GM12878 (cell line): ENCODE measurements around the gene ADAMTSL4. TPM values are rescaled to one million over a fixed set of nuclear protein-coding genes. Genes with fewer than 3 reads are reported as not detected.

Experiments
- ASH2L ChIP-seq: fragments of 300-600, 200-600 bp; sonication (generic); IDR thresholded peaks from 2 replicates; pipeline ENCODE4 v1.6.1; 2017; ENCODE audit warnings: low read depth, mild to moderate bottlenecking, borderline replicate concordance
- ATF3 ChIP-seq: IDR thresholded peaks from 2 replicates; pipeline ENCODE4 v1.6.1; 2011; ENCODE audit warnings: low read depth, mild to moderate bottlenecking, low read length, moderate library complexity, borderline replicate concordance; ENCODE audit errors: extremely low read depth
- BHLHE40 ChIP-seq, 2 experiments: fragments of 450-650 bp in 1 of 2; IDR thresholded peaks; 2 replicates each; pipeline ENCODE4 v1.6.1; 2011 to 2017; ENCODE audit warnings: low read depth in 2 of 2, borderline replicate concordance in 1 of 2, improper control_type of control experiment in 1 of 2, low read length in 1 of 2, mild to moderate bottlenecking in 1 of 2
- BRCA1 ChIP-seq: IDR thresholded peaks from 2 replicates; pipeline ENCODE4 v1.6.1; 2011; ENCODE audit warnings: low read depth, low read length, improper control_type of control experiment
- ESRRA ChIP-seq: IDR thresholded peaks from 2 replicates; pipeline ENCODE4 v1.6.1; 2012; ENCODE audit warnings: mild to moderate bottlenecking, low read length, improper control_type of control experiment
- KAT2A ChIP-seq: conservative IDR thresholded peaks from 2 replicates; pipeline ENCODE4 v1.6.1; 2011; ENCODE audit warnings: low read depth, low read length; ENCODE audit not compliant: control insufficient read depth
- MYB ChIP-seq: fragments of 150-350 bp; IDR thresholded peaks from 2 replicates; pipeline ENCODE4 v1.6.1; 2014; ENCODE audit warnings: mild to moderate bottlenecking, low read depth, low read length, borderline replicate concordance
- MYC ChIP-seq: IDR thresholded peaks from 2 replicates; pipeline ENCODE4 v1.6.1; 2011; ENCODE audit warnings: mild to moderate bottlenecking, low read length, moderate library complexity, inconsistent platforms; ENCODE audit not compliant: insufficient read depth, insufficient replicate concordance, insufficient read length, severe bottlenecking
- NR2C1 ChIP-seq: fragments of 450-650 bp; IDR thresholded peaks from 2 replicates; pipeline ENCODE4 v1.6.1; 2017; ENCODE audit warnings: antibody characterized with exemption, mild to moderate bottlenecking, moderate library complexity
- PAX8 ChIP-seq: fragments of 450-650 bp; IDR thresholded peaks from 2 replicates; pipeline ENCODE4 v1.6.1; 2017; ENCODE audit warnings: mild to moderate bottlenecking, moderate library complexity
- PRDM15 ChIP-seq: fragments of 450-650 bp; formaldehyde crosslinking; IDR thresholded peaks from 2 replicates; pipeline ENCODE4 v1.4.0; 2020; ENCODE audit warnings: mild to moderate bottlenecking, moderate library complexity
- RBBP5 ChIP-seq: fragments of 200-600 bp; sonication (generic); conservative IDR thresholded peaks from 2 replicates; pipeline ENCODE4 v1.6.1; 2016
- RCOR1 ChIP-seq: conservative IDR thresholded peaks from 2 replicates; pipeline ENCODE4 v1.6.1; 2012; ENCODE audit warnings: low read depth, low read length, improper control_type of control experiment
- RELA ChIP-seq: fragments of 450-650 bp; IDR thresholded peaks from 2 replicates; pipeline ENCODE4 v1.8.0; 2014; ENCODE audit warnings: borderline replicate concordance; ENCODE audit not compliant: partially characterized antibody
- SP1 ChIP-seq: IDR thresholded peaks from one replicate; pipeline ENCODE4 v1.6.1; 2011; ENCODE audit warnings: low read depth, low read length
- SREBF2 ChIP-seq: IDR thresholded peaks from 2 replicates; pipeline ENCODE4 v1.6.1; 2012; ENCODE audit warnings: mild to moderate bottlenecking, low read length
- SUPT20H ChIP-seq: IDR thresholded peaks from 2 replicates; pipeline ENCODE4 v1.6.1; 2011; ENCODE audit warnings: low read depth, mild to moderate bottlenecking, low read length, moderate library complexity, borderline replicate concordance; ENCODE audit not compliant: control insufficient read depth
- ZNF384 ChIP-seq: IDR thresholded peaks from 2 replicates; pipeline ENCODE4 v1.6.1; 2012; ENCODE audit warnings: low read depth, mild to moderate bottlenecking, low read length, improper control_type of control experiment, borderline replicate concordance
- polyA plus RNA-seq, 11 experiments: library from polyadenylated mRNA; depleted of rRNA in 4 of 11; unstranded in 6 of 11; stranded (reverse) in 5 of 11; fragments of >200 nt; fragmentation: Nextera tagmentation in 4 of 11; fragmentation: Illumina TruSeq in 1 of 11; extraction: Ambion mirVana in 4 of 11; extraction: Trizol in 1 of 11; gene quantifications; 1 replicate in 1 of 11; 2 replicates in 10 of 11; pipeline versions ENCODE4 v1.2.1 to v1.2.3, GENCODE V29; 2011 to 2016; ENCODE audit warnings: inconsistent platforms in 2 of 11, missing spikeins in 2 of 11, low read depth in 1 of 11
- total RNA-seq, 4 experiments: library from RNA; depleted of rRNA in 3 of 4; stranded (reverse); fragments of >200 nt in 3 of 4; fragmentation: Illumina TruSeq in 1 of 4; extraction: Trizol in 1 of 4; gene quantifications; 2 replicates each; pipeline versions ENCODE4 v1.2.1 to v1.2.3, GENCODE V29; 2013 to 2021
- TF ChIP-seq, protein P1 (sequence below): fragments of 450-650 bp; IDR thresholded peaks from 2 replicates; pipeline ENCODE4 v1.6.1; 2017; ENCODE audit warnings: mild to moderate bottlenecking, moderate library complexity
- TF ChIP-seq, protein P2 (sequence below): IDR thresholded peaks from 2 replicates; pipeline ENCODE4 v1.6.1; 2011; ENCODE audit warnings: borderline replicate concordance, low read depth, mild to moderate bottlenecking, moderate library complexity, low read length; ENCODE audit not compliant: insufficient read depth, poor library complexity, severe bottlenecking

Gene ADAMTSL4
- total and polyA plus RNA-seq, 10 of the 15 experiments (the other 5 are each of a cell fraction or from before 2014, with no cell fraction given), result 0.04 to 0.15 (median 0.05) TPM; not detected in 5

- TF ChIP-seq, protein P1, sequence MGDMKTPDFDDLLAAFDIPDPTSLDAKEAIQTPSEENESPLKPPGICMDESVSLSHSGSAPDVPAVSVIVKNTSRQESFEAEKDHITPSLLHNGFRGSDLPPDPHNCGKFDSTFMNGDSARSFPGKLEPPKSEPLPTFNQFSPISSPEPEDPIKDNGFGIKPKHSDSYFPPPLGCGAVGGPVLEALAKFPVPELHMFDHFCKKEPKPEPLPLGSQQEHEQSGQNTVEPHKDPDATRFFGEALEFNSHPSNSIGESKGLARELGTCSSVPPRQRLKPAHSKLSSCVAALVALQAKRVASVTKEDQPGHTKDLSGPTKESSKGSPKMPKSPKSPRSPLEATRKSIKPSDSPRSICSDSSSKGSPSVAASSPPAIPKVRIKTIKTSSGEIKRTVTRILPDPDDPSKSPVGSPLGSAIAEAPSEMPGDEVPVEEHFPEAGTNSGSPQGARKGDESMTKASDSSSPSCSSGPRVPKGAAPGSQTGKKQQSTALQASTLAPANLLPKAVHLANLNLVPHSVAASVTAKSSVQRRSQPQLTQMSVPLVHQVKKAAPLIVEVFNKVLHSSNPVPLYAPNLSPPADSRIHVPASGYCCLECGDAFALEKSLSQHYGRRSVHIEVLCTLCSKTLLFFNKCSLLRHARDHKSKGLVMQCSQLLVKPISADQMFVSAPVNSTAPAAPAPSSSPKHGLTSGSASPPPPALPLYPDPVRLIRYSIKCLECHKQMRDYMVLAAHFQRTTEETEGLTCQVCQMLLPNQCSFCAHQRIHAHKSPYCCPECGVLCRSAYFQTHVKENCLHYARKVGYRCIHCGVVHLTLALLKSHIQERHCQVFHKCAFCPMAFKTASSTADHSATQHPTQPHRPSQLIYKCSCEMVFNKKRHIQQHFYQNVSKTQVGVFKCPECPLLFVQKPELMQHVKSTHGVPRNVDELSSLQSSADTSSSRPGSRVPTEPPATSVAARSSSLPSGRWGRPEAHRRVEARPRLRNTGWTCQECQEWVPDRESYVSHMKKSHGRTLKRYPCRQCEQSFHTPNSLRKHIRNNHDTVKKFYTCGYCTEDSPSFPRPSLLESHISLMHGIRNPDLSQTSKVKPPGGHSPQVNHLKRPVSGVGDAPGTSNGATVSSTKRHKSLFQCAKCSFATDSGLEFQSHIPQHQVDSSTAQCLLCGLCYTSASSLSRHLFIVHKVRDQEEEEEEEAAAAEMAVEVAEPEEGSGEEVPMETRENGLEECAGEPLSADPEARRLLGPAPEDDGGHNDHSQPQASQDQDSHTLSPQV, result no peak
- TF ChIP-seq, protein P2, sequence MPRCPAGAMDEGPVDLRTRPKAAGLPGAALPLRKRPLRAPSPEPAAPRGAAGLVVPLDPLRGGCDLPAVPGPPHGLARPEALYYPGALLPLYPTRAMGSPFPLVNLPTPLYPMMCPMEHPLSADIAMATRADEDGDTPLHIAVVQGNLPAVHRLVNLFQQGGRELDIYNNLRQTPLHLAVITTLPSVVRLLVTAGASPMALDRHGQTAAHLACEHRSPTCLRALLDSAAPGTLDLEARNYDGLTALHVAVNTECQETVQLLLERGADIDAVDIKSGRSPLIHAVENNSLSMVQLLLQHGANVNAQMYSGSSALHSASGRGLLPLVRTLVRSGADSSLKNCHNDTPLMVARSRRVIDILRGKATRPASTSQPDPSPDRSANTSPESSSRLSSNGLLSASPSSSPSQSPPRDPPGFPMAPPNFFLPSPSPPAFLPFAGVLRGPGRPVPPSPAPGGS, result peak; percentile 29
- TF ChIP-seq ESRRA (0 out of 2 replicates have a peak, but pooled peaks have one; percentile 11), KAT2A (no peak), RBBP5 (no peak), ZNF384 (no peak), NR2C1 (no peak), PRDM15 (CRISPR knock-in tag) (no peak), PAX8 (no peak), BHLHE40 (IDR thresholded peaks at IDR 0.05; ENCODE audit: borderline replicate concordance in 1 of 2, low read depth in 2 of 2, low read length in 1 of 2) (peak; percentile 48; a peak in 1 of 4 replicates), RELA (peak; percentile 89), MYC (no peak), SUPT20H (no peak), BRCA1 (no peak), SP1 (no peak), MYB (no peak), SREBF2 (no peak), RCOR1 (no peak), ASH2L (peak; percentile 62; the same call in 1 of the 2 replicates), ATF3 (no peak)
These were observed 14.3 kb downstream of the ADAMTSL4 start (continued) for GRCh38 chr1:150563340-150564038.
